Fibroblast of lung (primary cell): ENCODE results near the gene SEMA4B.

ENCODE experiments used
- EZH2 ChIP-seq: IDR thresholded peaks from 2 replicates; pipeline ENCODE4 v1.5.1; 2012; ENCODE audit warnings: low read length, control low read depth, mild to moderate bottlenecking; ENCODE audit errors: missing control alignments
- TF ChIP-seq, protein P1 (sequence below), 2 donors: IDR thresholded peaks in 1 of 2; conservative IDR thresholded peaks in 1 of 2; 1 replicate in 1 of 2; 2 replicates in 1 of 2; pipeline ENCODE4 v1.5.1; 2011 to 2012; ENCODE audit warnings: low read length in 2 of 2, control low read depth in 1 of 2, inconsistent platforms in 1 of 2, low read depth in 1 of 2, mild to moderate bottlenecking in 1 of 2

DNA sequence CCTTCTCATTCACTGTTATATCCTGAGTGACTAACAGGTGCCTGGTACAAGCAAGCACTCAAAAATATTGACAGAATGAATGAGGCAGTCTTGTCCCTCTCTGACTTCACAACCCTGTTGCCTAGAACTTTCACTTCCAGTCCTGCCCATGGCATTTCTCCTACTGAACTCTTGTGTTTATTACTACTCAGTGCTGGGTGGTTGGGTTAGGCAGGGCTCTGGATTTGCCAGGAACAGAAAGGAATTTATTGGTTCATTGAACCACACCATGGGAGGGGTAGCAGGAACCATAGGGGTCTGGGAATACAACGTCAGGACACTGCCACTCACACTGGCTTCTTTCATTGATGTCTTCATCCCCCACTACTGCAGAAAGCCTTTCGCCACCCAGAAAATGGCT, 41.9 kb upstream of the SEMA4B start:
- TF ChIP-seq, protein P1, sequence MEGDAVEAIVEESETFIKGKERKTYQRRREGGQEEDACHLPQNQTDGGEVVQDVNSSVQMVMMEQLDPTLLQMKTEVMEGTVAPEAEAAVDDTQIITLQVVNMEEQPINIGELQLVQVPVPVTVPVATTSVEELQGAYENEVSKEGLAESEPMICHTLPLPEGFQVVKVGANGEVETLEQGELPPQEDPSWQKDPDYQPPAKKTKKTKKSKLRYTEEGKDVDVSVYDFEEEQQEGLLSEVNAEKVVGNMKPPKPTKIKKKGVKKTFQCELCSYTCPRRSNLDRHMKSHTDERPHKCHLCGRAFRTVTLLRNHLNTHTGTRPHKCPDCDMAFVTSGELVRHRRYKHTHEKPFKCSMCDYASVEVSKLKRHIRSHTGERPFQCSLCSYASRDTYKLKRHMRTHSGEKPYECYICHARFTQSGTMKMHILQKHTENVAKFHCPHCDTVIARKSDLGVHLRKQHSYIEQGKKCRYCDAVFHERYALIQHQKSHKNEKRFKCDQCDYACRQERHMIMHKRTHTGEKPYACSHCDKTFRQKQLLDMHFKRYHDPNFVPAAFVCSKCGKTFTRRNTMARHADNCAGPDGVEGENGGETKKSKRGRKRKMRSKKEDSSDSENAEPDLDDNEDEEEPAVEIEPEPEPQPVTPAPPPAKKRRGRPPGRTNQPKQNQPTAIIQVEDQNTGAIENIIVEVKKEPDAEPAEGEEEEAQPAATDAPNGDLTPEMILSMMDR (conservative IDR thresholded peaks at IDR 0.05 in 1 of 2, IDR thresholded peaks at IDR 0.05 in 1 of 2; ENCODE audit: low read depth in 1 of 2, low read length in 2 of 2) = no peak
- TF ChIP-seq EZH2 = no peak
